Bronchial epithelial cell (primary cell): ENCODE results near the gene PRMT7. TPM values are rescaled to one million over a fixed set of nuclear protein-coding genes. Genes with fewer than 3 reads are reported as not detected.
A peak's percentile ranks its signal among the peaks of the same experiment; 100 is the strongest.

Experiments
- DNase-seq: peaks from one replicate; pipeline ENCODE4 v3.0.0-alpha.2; 2010; ENCODE audit warnings: low read depth
- FAIRE-seq: peaks from 2 replicates; lab custom pipeline; 2011; peaks lifted over from hg19 to GRCh38; lab: Jason Lieb, UNC
- H3K27me3 ChIP-seq: 2 replicates; pipeline ENCODE4 v1.5.1; 2011; ENCODE audit warnings: low read length; ENCODE audit not compliant: control insufficient read depth, insufficient read depth
- H3K36me3 ChIP-seq: 2 replicates; pipeline ENCODE4 v1.5.1; 2011; ENCODE audit warnings: low read length; ENCODE audit not compliant: control insufficient read depth, insufficient read depth
- H3K4me3 ChIP-seq: 2 replicates; pipeline ENCODE4 v1.5.1; 2011; ENCODE audit warnings: mild to moderate bottlenecking, low read depth, low read length, control low read depth
- total RNA-seq: library from RNA; depleted of rRNA; stranded (reverse); fragments of >200 nt; gene quantifications from 2 replicates; pipeline ENCODE4 v1.2.1, GENCODE V29; 2014
- TF ChIP-seq, protein P1 (sequence below): IDR thresholded peaks from 2 replicates; pipeline ENCODE4 v1.5.1; 2011; ENCODE audit warnings: mild to moderate bottlenecking, moderate library complexity, low read length, control low read depth, inconsistent platforms; ENCODE audit not compliant: insufficient read depth, severe bottlenecking

Gene PRMT7
- total RNA-seq, 1 donor from 2014 or later = 36.9 TPM

DNA sequence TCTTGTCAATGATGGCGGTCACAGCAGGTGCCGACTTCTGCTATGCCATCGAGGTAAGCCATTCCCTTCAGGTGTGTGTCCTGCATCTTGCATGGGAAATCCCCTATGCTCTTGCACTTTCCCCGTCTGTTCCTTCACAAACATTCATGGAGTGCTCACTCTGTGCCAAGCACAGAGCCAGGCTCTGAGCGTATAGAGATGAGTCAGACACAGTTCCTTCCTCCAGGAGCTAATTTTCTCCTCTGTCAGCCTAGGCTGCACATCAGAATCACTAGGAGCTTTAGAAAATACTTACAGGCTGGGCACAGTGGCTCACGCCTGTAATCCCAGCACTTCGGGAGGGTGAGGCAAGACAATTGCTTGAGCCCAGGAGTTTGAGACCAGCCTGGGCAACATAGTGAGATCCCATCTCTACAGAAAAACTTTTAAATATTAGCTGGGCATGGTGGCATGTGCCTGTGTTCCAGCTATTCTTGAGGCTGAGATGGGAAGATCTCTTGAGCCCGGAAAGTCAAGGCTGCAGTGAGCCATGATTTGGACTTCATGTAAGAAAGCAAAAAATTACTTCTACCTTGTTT lies 14.1 kb downstream of the PRMT7 start:
- Histone ChIP-seq H3K4me3 (no peak overlapping the region), H3K36me3 (peaks cover 5% of the 10 kb centered on the region), H3K27me3 (no peaks in the 10 kb centered on the region)
- DNase-seq = peak; percentile 18
- no peak for FAIRE-seq
- TF ChIP-seq, protein P1, sequence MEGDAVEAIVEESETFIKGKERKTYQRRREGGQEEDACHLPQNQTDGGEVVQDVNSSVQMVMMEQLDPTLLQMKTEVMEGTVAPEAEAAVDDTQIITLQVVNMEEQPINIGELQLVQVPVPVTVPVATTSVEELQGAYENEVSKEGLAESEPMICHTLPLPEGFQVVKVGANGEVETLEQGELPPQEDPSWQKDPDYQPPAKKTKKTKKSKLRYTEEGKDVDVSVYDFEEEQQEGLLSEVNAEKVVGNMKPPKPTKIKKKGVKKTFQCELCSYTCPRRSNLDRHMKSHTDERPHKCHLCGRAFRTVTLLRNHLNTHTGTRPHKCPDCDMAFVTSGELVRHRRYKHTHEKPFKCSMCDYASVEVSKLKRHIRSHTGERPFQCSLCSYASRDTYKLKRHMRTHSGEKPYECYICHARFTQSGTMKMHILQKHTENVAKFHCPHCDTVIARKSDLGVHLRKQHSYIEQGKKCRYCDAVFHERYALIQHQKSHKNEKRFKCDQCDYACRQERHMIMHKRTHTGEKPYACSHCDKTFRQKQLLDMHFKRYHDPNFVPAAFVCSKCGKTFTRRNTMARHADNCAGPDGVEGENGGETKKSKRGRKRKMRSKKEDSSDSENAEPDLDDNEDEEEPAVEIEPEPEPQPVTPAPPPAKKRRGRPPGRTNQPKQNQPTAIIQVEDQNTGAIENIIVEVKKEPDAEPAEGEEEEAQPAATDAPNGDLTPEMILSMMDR = no peak

DNA sequence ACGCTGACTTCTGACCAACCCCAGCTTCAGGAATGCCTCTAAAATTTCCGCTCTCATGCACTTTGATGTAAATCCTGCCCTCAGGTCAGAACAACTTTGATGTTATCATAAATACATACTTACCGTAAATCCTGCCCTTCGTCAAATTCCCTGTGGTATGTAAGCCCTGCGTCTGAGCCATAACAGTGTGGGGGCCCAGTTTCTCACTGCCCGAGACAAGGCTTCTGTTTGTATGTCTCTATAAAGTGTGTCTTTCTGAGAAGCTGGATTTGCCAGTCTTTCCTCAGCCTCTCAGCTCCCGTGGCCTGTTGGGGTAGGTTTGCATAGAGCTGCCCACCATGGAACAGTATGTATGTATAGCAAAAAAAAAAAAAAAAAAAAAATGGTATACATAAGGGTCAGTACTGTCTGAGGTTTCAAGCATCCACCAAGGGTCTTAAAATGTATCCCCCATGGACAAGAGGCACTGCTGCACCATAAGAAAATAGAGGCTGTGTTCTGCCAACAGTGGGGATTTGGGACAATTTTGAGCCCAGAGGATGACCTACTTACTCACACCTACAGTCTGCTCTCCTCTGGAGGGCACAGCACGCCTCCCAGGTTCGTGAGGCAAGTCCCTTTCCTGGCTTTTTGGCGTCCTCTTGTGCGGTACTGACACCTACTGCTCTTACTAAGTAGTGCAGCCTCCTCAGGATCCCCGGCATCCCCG lies 17.5 kb downstream of the PRMT7 start:
- TF ChIP-seq, protein P1 = peak; percentile 91
- no peak overlapping the region for H3K4me3 ChIP-seq
- no peaks in the 10 kb centered on the region for H3K27me3 ChIP-seq
- FAIRE-seq (no peak), DNase-seq (peak; percentile 75)
- peaks cover 3% of the 10 kb centered on the region for H3K36me3 ChIP-seq

DNA sequence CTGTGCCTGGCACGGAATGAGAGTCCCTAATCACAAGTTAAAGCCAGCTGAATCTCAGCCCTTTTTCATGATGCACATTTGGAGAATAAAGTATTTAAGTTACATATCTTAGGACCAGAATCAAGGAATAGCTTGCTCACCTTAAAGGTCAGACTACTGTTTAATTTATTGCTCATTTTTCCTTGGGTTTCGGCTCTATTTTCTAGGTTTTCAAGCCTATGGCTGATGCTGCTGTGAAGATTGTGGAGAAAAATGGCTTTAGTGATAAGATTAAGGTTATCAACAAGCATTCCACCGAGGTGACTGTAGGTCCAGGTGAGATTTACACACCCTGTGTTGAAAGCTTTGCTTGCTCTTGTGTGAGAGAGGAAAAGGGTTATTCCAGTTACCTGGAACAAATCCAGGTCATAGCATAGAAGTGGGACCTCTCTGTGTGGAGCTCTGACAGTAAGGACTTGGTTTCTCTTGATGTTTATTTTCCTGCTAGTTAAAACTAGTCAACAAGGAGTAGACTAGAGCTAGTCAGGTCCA lies 18.1 kb downstream of the PRMT7 start:
- no peak for FAIRE-seq
- DNase-seq = no peak
- peaks cover 3% of the 10 kb centered on the region for H3K36me3 ChIP-seq
- TF ChIP-seq, protein P1 = no peak
- no peaks in the 10 kb centered on the region for H3K27me3 ChIP-seq
- no peak overlapping the region for H3K4me3 ChIP-seq

DNA sequence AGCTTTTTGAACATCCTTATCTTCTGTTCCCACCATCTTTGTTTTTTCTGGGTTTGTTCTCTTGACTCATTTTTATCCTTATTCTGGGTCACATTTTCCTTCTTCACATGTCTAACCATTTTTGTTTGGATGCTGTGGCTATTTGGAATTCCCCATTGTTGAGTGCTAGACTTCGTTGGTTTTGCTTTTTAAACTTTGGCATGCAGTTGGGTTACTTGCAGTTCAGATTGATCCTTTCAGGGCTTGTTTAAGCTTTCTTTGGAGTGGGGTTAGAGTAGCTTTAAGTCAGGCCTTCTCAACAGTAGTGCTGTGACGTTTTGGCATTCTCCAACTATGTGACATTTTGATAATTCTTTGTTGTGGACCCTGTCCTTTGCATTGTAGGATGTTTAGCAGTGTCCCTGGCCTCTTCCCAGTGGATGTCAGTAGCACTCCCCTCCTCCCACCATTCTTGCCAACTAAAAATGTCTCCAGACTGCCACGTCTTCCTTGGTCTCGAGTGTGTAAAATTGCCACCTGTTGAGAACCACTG lies 21.1 kb downstream of the PRMT7 start:
- FAIRE-seq = no peak
- no peak for DNase-seq
- Histone ChIP-seq H3K27me3 (no peaks in the 10 kb centered on the region), H3K36me3 (no peaks in the 10 kb centered on the region), H3K4me3 (no peak overlapping the region)
- TF ChIP-seq, protein P1 = no peak

DNA sequence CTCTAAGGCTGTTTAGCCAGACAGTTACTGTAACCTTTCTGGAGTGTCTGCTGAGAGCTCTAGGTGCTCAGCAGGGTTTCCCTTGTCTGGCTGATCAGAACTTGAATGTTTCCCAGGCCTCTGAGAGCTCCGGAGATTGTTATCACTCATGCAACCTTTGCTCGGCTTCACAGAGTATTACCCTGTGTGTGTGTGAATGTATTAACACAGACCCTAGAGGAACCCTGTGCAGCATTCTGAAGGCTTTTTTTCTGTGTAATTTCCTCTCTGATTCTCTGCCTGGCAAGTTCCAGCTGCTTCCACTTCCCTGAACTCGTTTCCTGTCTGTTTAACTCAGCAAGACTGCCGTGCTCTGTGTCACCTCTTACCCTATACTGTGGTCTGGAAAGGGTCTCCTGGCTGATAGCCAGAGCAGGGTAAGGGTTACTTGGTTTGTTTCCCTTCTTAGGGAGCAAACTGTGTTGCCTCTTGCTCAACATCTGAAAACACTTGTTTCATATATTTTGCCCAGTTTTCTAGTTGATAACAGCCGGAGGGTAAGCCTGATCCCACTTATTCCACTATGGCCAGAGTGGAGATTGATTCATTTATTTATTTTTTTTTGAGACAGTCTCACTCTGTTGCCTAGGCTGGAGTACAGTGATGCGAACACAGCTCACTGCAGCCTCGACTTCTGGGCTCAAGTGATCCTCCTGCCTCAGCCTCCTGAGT lies 21.7 kb downstream of the PRMT7 start:
- DNase-seq (peak; percentile 33), FAIRE-seq (no peak)
- Histone ChIP-seq H3K4me3 (no peak overlapping the region), H3K27me3 (no peaks in the 10 kb centered on the region), H3K36me3 (peaks cover 2% of the 10 kb centered on the region)
- TF ChIP-seq, protein P1 = no peak
